K562 (cell line): ENCODE results near the gene RCC2. TPM values are rescaled to one million over a fixed set of nuclear protein-coding genes. Genes with fewer than 3 reads are reported as not detected.

Experiments
- ARNT ChIP-seq, 2 experiments: fragments of 450-650 bp; IDR thresholded peaks; 2 replicates each; pipeline ENCODE4 v1.6.1; 2016; ENCODE audit warnings: mild to moderate bottlenecking in 1 of 2
- CHD2 ChIP-seq: IDR thresholded peaks from 2 replicates; pipeline ENCODE4 v1.6.1; 2011; ENCODE audit warnings: low read depth, low read length
- COPS2 ChIP-seq: fragments of 450-650 bp; conservative IDR thresholded peaks from 2 replicates; pipeline ENCODE4 v1.6.1; 2016; ENCODE audit warnings: mild to moderate bottlenecking, moderate library complexity
- E4F1 ChIP-seq: fragments of 250-450 bp; sonication (Bioruptor Pico); IDR thresholded peaks from 2 replicates; pipeline ENCODE4 v1.5.0; 2021; ENCODE audit warnings: mild to moderate bottlenecking, borderline replicate concordance
- ETS2 ChIP-seq: IDR thresholded peaks from 2 replicates; pipeline ENCODE4 v1.6.1; 2016; ENCODE audit warnings: borderline replicate concordance, missing genetic modification characterization, mild to moderate bottlenecking, moderate library complexity, missing compliant biosample characterization; ENCODE audit not compliant: poor library complexity, severe bottlenecking
- FOXK1 ChIP-seq: sonication (generic); formaldehyde crosslinking; IDR thresholded peaks from 2 replicates; pipeline ENCODE4 v1.8.0; 2022; ENCODE audit warnings: missing genetic modification reagents, mild to moderate bottlenecking, borderline replicate concordance
- IRF1 ChIP-seq: sonication (generic); formaldehyde crosslinking; IDR thresholded peaks from 2 replicates; pipeline ENCODE4 v1.8.0; 2022; ENCODE audit warnings: missing genetic modification reagents, mild to moderate bottlenecking, borderline replicate concordance
- SIN3A ChIP-seq, 2 experiments: fragments of 150-350 bp in 1 of 2; IDR thresholded peaks; 2 replicates each; pipeline ENCODE4 v1.6.1; 2011 to 2016; ENCODE audit warnings: borderline replicate concordance in 2 of 2, low read depth in 2 of 2, low read length in 2 of 2, mild to moderate bottlenecking in 2 of 2, moderate library complexity in 2 of 2; ENCODE audit not compliant: control insufficient read depth in 1 of 2
- TEAD2 ChIP-seq: fragments of 450-650 bp; IDR thresholded peaks from 2 replicates; pipeline ENCODE4 v1.6.1; 2016; ENCODE audit warnings: missing genetic modification characterization, control low read depth, missing compliant biosample characterization
- ZFP1 ChIP-seq: fragments of 450-650 bp; formaldehyde crosslinking; IDR thresholded peaks from 2 replicates; pipeline ENCODE4 v1.4.0; 2020; ENCODE audit warnings: mild to moderate bottlenecking, mixed read lengths
- ZFX ChIP-seq: sonication (generic); formaldehyde crosslinking; IDR thresholded peaks from 2 replicates; pipeline ENCODE4 v1.8.0; 2022; ENCODE audit warnings: mild to moderate bottlenecking, missing genetic modification reagents, moderate library complexity
- ZNF717 ChIP-seq: fragments of 250-450 bp; sonication (Bioruptor Pico); IDR thresholded peaks from 2 replicates; pipeline ENCODE4 v1.5.0; 2021
- polyA plus RNA-seq, 8 experiments: library from polyadenylated mRNA; depleted of rRNA in 4 of 8; stranded (reverse) in 5 of 8; unstranded in 3 of 8; fragments of >200 nt; fragmentation: Nextera tagmentation in 2 of 8; fragmentation: Illumina TruSeq in 1 of 8; extraction: Ambion mirVana in 2 of 8; extraction: Trizol in 1 of 8; gene quantifications; 2 replicates each; pipeline versions ENCODE4 v1.2.1 to v1.2.3, GENCODE V29; 2011 to 2014; ENCODE audit warnings: inconsistent platforms in 1 of 8, missing spikeins in 1 of 8
- total RNA-seq, 7 experiments: library from RNA; depleted of rRNA in 6 of 7; stranded (reverse); fragments of >200 nt in 6 of 7; fragmentation: Illumina TruSeq in 2 of 7; extraction: Trizol in 2 of 7; gene quantifications; 2 replicates each; pipeline versions ENCODE4 v1.2.1 to v1.2.3, GENCODE V29; 2011 to 2021; ENCODE audit warnings: low replicate concordance in 1 of 7
- TF ChIP-seq, protein P1 (sequence below): IDR thresholded peaks from 2 replicates; pipeline ENCODE4 v1.6.1; 2011; ENCODE audit warnings: borderline replicate concordance, low read depth, mild to moderate bottlenecking, moderate library complexity, low read length; ENCODE audit not compliant: insufficient read depth, poor library complexity, severe bottlenecking
- TF ChIP-seq, protein P2 (sequence below): fragments of 150-350 bp; conservative IDR thresholded peaks from 2 replicates; pipeline ENCODE4 v1.6.1; 2014; ENCODE audit warnings: low read length
- TF ChIP-seq, protein P3 (sequence below): fragments of 450-650 bp; formaldehyde crosslinking; IDR thresholded peaks from 2 replicates; pipeline ENCODE4 v1.4.0; 2020; ENCODE audit warnings: mild to moderate bottlenecking, mixed read lengths

Gene RCC2
- total and polyA plus RNA-seq, 9 of the 15 experiments (the other 6 are each of a cell fraction or from before 2014, with no cell fraction given): 31.8 to 292 (median 116) TPM

GRCh38 chr1:17438318-17439249, 893 bp downstream of the RCC2 start (continued):
- TF ChIP-seq, protein P1, sequence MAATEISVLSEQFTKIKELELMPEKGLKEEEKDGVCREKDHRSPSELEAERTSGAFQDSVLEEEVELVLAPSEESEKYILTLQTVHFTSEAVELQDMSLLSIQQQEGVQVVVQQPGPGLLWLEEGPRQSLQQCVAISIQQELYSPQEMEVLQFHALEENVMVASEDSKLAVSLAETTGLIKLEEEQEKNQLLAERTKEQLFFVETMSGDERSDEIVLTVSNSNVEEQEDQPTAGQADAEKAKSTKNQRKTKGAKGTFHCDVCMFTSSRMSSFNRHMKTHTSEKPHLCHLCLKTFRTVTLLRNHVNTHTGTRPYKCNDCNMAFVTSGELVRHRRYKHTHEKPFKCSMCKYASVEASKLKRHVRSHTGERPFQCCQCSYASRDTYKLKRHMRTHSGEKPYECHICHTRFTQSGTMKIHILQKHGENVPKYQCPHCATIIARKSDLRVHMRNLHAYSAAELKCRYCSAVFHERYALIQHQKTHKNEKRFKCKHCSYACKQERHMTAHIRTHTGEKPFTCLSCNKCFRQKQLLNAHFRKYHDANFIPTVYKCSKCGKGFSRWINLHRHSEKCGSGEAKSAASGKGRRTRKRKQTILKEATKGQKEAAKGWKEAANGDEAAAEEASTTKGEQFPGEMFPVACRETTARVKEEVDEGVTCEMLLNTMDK: no peak
- TF ChIP-seq COPS2: no peak
- TF ChIP-seq ZNF717: no peak
- TF ChIP-seq ZFX (CRISPR knock-in tag): no peak; the same call in none of the 2 replicates
- TF ChIP-seq, protein P2, sequence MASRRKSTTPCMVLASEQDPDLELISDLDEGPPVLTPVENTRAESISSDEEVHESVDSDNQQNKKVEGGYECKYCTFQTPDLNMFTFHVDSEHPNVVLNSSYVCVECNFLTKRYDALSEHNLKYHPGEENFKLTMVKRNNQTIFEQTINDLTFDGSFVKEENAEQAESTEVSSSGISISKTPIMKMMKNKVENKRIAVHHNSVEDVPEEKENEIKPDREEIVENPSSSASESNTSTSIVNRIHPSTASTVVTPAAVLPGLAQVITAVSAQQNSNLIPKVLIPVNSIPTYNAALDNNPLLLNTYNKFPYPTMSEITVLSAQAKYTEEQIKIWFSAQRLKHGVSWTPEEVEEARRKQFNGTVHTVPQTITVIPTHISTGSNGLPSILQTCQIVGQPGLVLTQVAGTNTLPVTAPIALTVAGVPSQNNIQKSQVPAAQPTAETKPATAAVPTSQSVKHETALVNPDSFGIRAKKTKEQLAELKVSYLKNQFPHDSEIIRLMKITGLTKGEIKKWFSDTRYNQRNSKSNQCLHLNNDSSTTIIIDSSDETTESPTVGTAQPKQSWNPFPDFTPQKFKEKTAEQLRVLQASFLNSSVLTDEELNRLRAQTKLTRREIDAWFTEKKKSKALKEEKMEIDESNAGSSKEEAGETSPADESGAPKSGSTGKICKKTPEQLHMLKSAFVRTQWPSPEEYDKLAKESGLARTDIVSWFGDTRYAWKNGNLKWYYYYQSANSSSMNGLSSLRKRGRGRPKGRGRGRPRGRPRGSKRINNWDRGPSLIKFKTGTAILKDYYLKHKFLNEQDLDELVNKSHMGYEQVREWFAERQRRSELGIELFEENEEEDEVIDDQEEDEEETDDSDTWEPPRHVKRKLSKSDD: no peak
- no peak for TF ChIP-seq FOXK1 (CRISPR knock-in tag)
- TF ChIP-seq E4F1 (CRISPR knock-in tag): no peak
- 0 out of 2 replicates have a peak, but pooled peaks have one; percentile 37 for TF ChIP-seq ZFP1 (CRISPR knock-in tag)
- peak; percentile 43 for TF ChIP-seq CHD2
- TF ChIP-seq, protein P3, sequence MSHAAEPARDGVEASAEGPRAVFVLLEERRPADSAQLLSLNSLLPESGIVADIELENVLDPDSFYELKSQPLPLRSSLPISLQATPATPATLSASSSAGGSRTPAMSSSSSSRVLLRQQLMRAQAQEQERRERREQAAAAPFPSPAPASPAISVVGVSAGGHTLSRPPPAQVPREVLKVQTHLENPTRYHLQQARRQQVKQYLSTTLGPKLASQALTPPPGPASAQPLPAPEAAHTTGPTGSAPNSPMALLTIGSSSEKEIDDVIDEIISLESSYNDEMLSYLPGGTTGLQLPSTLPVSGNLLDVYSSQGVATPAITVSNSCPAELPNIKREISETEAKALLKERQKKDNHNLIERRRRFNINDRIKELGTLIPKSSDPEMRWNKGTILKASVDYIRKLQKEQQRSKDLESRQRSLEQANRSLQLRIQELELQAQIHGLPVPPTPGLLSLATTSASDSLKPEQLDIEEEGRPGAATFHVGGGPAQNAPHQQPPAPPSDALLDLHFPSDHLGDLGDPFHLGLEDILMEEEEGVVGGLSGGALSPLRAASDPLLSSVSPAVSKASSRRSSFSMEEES (CRISPR knock-in tag): no peak
- TF ChIP-seq TEAD2 (tag): no peak
- no peak for TF ChIP-seq ETS2 (tag)
- no peak for TF ChIP-seq ARNT (IDR thresholded peaks at IDR 0.05)
- TF ChIP-seq SIN3A (IDR thresholded peaks at IDR 0.05; ENCODE audit: borderline replicate concordance in 2 of 2, control insufficient read depth in 1 of 2, low read depth in 2 of 2, low read length in 2 of 2): peak; percentile 11 to 68; a peak in 1 of 4 replicates
- no peak for TF ChIP-seq IRF1 (CRISPR knock-in tag)
